ENCODE measurements around the gene PTGER2.

The PTGER2 gene

DNA sequence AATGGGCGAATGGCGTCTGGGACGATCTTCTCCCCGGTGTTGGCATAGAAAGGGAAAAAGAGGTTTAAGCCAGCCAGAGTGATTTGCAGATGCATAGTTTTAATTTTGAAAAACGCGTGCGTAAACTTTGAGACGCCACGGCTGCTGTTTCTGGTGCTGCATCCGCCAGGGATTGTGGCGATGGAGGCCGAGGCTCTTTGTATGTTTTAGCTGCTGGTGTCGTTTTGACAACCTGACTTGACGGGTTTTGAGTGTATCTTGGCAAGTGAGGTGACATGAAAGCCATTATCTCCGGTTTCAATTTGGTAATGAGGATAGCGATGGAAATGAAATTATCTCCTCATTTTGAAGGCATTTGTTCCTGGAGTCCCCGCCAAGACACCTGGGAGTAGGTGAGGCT, 45.0 kb upstream of the PTGER2 start:
- DNase-seq (ENCODE audit: low read depth): no peak
- no peak overlapping the region for H3K4me3 ChIP-seq (ENCODE audit: low read depth, low read length)

DNA sequence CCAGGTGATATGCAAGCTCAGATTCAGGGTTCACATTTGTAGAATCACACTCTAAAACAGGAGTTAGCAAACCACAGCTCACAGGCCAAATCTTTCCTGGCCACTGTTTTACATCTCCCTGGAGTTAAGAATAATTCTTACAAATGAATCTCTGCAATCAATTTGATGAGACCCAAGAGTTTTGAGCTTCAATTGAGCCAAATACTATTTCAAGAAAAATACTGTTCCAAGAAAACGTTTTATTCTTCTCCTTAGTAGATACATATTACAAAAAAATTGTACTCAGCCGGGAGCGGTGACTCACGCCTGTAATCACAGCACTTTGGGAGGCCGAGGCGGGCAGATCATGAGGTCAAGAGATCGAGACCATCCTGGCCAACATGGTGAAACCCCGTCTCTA, 44.1 kb upstream of the PTGER2 start:
- no peak for DNase-seq (ENCODE audit: low read depth)
- TF ChIP-seq, protein P1, sequence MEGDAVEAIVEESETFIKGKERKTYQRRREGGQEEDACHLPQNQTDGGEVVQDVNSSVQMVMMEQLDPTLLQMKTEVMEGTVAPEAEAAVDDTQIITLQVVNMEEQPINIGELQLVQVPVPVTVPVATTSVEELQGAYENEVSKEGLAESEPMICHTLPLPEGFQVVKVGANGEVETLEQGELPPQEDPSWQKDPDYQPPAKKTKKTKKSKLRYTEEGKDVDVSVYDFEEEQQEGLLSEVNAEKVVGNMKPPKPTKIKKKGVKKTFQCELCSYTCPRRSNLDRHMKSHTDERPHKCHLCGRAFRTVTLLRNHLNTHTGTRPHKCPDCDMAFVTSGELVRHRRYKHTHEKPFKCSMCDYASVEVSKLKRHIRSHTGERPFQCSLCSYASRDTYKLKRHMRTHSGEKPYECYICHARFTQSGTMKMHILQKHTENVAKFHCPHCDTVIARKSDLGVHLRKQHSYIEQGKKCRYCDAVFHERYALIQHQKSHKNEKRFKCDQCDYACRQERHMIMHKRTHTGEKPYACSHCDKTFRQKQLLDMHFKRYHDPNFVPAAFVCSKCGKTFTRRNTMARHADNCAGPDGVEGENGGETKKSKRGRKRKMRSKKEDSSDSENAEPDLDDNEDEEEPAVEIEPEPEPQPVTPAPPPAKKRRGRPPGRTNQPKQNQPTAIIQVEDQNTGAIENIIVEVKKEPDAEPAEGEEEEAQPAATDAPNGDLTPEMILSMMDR (IDR thresholded peaks at IDR 0.05; ENCODE audit: low read depth, low read length, missing control alignments): no peak
- H3K4me3 ChIP-seq (ENCODE audit: low read depth, low read length): no peak overlapping the region

More for the DNA sequence above, 45.0 kb upstream of the PTGER2 start:
- TF ChIP-seq, protein P1 (IDR thresholded peaks at IDR 0.05; ENCODE audit: low read depth, low read length, missing control alignments): no peak

DNA sequence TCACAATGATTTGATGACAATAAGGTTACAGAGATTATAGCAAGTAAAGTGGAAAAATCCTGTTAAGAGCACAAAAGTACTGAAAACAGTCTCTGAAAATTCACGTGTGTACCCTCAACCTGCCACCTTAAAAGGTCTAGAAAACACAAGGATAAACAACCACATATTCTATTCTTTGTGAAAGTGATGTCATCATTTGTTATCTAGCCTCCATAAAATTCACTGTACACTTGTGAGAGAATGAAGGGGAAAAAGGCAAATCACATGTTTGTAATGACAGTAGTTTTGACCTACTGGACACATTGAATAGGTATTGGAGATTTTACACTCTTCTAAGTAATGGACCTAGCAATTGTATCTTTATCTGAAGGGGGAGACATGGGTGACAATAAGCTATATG, 42.6 kb upstream of the PTGER2 start:
- TF ChIP-seq, protein P1 (IDR thresholded peaks at IDR 0.05; ENCODE audit: low read depth, low read length, missing control alignments): no peak
- no peak overlapping the region for H3K4me3 ChIP-seq (ENCODE audit: low read depth, low read length)
- no peak for DNase-seq (ENCODE audit: low read depth)

DNA sequence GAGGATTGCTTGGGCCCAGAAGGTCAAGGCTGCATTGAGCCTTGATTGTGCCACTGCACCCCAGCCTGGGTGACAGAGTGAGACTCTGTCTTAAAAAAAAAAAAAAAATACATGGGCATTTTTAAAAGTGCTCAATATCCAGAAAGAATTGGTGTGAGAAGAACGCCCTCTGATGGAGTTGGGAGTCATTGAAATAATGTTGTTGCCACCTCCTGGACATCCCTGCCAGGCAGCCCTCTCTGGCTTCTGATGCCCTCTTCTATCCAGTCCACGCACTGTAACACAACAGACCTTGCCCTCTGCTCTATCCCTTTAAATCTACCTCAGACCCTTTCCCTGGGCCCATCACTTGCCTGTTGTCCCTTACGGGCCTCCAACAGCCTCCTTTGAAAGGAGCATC, 41.7 kb upstream of the PTGER2 start:
- TF ChIP-seq, protein P1 (IDR thresholded peaks at IDR 0.05; ENCODE audit: low read depth, low read length, missing control alignments): peak; percentile 50
- no peak overlapping the region for H3K4me3 ChIP-seq (ENCODE audit: low read depth, low read length)
- DNase-seq (ENCODE audit: low read depth): no peak

DNA sequence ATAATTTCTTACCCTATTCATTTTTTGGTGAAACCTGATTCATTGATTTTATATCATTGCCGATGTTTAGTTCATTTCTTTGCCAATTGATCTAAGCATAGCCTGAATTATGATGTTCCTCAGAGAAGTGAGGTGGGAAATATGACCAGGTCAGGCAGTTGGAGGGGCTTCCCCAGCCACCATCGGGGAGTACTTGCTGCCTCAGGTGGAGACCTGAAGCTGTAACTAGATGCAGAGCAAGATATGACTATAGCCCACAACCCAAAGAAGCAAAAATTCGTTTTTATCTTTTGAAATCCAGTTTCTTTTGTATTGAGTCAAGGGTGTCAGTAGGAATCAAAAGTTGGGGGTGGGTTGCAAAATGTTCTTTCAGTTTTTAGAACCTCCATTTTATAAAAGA, 38.7 kb upstream of the PTGER2 start:
- DNase-seq (ENCODE audit: low read depth): no peak
- TF ChIP-seq, protein P1 (IDR thresholded peaks at IDR 0.05; ENCODE audit: low read depth, low read length, missing control alignments): no peak
- no peak overlapping the region for H3K4me3 ChIP-seq (ENCODE audit: low read depth, low read length)

DNA sequence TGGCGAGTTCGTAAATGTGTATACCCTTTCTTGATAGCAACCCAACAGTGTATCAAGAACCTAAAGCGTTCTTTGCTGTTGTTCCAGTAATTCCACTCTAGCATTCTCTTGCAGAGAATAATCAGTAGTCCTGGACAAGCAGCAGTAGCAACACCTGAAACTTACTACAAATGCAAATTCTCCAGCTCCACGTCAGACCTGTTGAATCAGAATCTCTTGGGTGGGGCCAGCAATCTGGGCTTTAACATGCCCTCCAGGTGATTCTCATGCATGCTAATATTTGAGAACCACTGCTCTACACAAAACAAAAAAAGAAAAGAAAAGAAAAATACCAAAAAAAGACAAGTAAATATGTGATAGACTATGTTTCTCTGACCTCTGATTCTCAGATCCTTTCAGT, 36.6 kb upstream of the PTGER2 start:
- no peak overlapping the region for H3K4me3 ChIP-seq (ENCODE audit: low read depth, low read length)
- no peak for DNase-seq (ENCODE audit: low read depth)
- TF ChIP-seq, protein P1 (IDR thresholded peaks at IDR 0.05; ENCODE audit: low read depth, low read length, missing control alignments): no peak

DNA sequence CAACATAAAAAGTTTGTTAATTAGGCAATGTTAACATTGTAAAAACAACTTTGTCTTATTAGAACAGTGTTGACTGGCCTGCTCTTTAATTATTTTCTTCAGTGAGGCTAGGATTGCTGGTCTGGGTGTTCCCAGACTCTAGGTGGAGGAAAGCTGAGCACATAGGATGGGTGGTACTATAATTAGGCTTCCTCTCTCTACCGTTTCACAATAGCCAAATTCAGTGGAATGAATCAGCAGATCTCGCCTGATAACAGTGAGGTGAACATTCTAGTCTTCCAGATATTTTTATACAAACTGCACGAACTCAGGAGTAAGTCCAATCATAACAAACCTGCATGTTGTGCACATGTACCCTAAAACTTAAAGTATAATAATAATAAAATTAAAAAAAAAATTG, 34.7 kb upstream of the PTGER2 start:
- no peak overlapping the region for H3K4me3 ChIP-seq (ENCODE audit: low read depth, low read length)
- no peak for DNase-seq (ENCODE audit: low read depth)
- TF ChIP-seq, protein P1 (IDR thresholded peaks at IDR 0.05; ENCODE audit: low read depth, low read length, missing control alignments): no peak
